Adrenal gland (tissue), 12 donors: Measurements from ENCODE around the gene ZNF384. TPM values are rescaled to one million over a fixed set of nuclear protein-coding genes. Genes with fewer than 3 reads are reported as not detected.

ENCODE experiments used
- DNase-seq, 7 donors: peaks; one replicate each; pipeline ENCODE4 v3.0.0-alpha.2; 2019 to 2020
- H3K27ac ChIP-seq, 5 donors: fragments of 200-600 bp; sonication (generic) in 4 of 5; 1 replicate in 3 of 5; 2 replicates in 2 of 5; pipeline versions ENCODE4 v1.5.1 to v1.8.0; 2016 to 2020; ENCODE audit warnings: mild to moderate bottlenecking in 1 of 5
- H3K27me3 ChIP-seq: fragments of 200-600 bp; 2 replicates; pipeline ENCODE4 v1.8.0; 2021
- H3K36me3 ChIP-seq, 2 donors: fragments of 200-600 bp; replicated peaks in 1 of 2; 1 replicate in 1 of 2; 2 replicates in 1 of 2; pipeline versions ENCODE4 v1.5.1 to v1.8.0; 2018 to 2022
- H3K4me1 ChIP-seq, 2 donors: fragments of 200-600 bp; replicated peaks in 1 of 2; 1 replicate in 1 of 2; 2 replicates in 1 of 2; pipeline versions ENCODE4 v1.5.1 to v1.8.0; 2018 to 2021
- H3K4me3 ChIP-seq, 4 donors: fragments of 200-600 bp; sonication (generic) in 3 of 4; one replicate each; pipeline ENCODE4 v1.5.1; 2016 to 2018
- H3K9me3 ChIP-seq, 3 donors: fragments of 200-600 bp; sonication (generic) in 1 of 3; replicated peaks in 1 of 3; 1 replicate in 2 of 3; 2 replicates in 1 of 3; pipeline versions ENCODE4 v1.5.1 to v1.8.0; 2016 to 2021
- POLR2A ChIP-seq, 2 donors: fragments of 450-650 bp; IDR thresholded peaks; one replicate each; pipeline ENCODE4 v1.6.1; 2017; ENCODE audit warnings: antibody characterized with exemption in 2 of 2, mild to moderate bottlenecking in 2 of 2, moderate library complexity in 1 of 2
- WGBS, 4 donors: extraction: QIAGEN DNeasy Blood & Tissue Kit in 2 of 4; methylation state at CpG; one replicate each; pipeline versions ENCODE4 v1.1.5 to v1.1.7; 2013 to 2017; 5-methylcytosine and 5-hydroxymethylcytosine counted together
- intact Hi-C, 2 donors: fragments of 100-400 bp; cut with DNase I; formaldehyde crosslinking; loops; one replicate each; pipeline versions ENCODE4 v1.14.1 to v1.15.0; 2022 to 2023
- polyA plus RNA-seq, 3 donors: library from polyadenylated mRNA; stranded (reverse); fragments of 200-250 nt in 2 of 3; fragments of 350-450 nt in 1 of 3; fragmentation: Illumina TruSeq in 1 of 3; extraction: RNeasy Lipid Tissue Mini Kit (QIAGEN cat#74804) in 1 of 3; gene quantifications; one replicate each; pipeline ENCODE4 v1.2.3, GENCODE V29; 2013 to 2014
- total RNA-seq, 9 donors: library from RNA; depleted of rRNA in 4 of 9; stranded (reverse); fragments of >200 nt in 4 of 9; fragments of 120-200 nt in 1 of 9; fragmentation: NEBNext Ultra II Directional in 1 of 9; extraction: Animal tissue kit (Norgen Biotek cat#: 25700) in 1 of 9; gene quantifications; one replicate each; pipeline versions ENCODE4 v1.1.0 to v1.2.4, GENCODE V29; 2013 to 2023
- TF ChIP-seq, protein P1 (sequence below), 6 experiments: fragments of 450-650 bp in 4 of 6; fragments of 200-600 bp in 2 of 6; sonication (generic) in 1 of 6; IDR thresholded peaks; 1 replicate in 5 of 6; 2 replicates in 1 of 6; pipeline versions ENCODE4 v1.5.1 to v1.8.0; 2016 to 2021; ENCODE audit warnings: antibody characterized with exemption in 6 of 6, mild to moderate bottlenecking in 2 of 6, moderate library complexity in 1 of 6
- donor health status: healthy with polysubstance abuse.
- donor health status: Bipolar disorder and iron deficiency.
- donor health status: DM: yes; HTN: yes; CAD: no.
- donor health status: DM: no; HTN: no; CAD: no.
- donor health status: DM: no; HTN: no; CAD: no.
- donor health status: DM: yes; HTN: yes; CAD: no.

The ZNF384 gene
- total and polyA plus RNA-seq, 12 donors = 19.9 to 71.2 (median 47.5) TPM

DNA sequence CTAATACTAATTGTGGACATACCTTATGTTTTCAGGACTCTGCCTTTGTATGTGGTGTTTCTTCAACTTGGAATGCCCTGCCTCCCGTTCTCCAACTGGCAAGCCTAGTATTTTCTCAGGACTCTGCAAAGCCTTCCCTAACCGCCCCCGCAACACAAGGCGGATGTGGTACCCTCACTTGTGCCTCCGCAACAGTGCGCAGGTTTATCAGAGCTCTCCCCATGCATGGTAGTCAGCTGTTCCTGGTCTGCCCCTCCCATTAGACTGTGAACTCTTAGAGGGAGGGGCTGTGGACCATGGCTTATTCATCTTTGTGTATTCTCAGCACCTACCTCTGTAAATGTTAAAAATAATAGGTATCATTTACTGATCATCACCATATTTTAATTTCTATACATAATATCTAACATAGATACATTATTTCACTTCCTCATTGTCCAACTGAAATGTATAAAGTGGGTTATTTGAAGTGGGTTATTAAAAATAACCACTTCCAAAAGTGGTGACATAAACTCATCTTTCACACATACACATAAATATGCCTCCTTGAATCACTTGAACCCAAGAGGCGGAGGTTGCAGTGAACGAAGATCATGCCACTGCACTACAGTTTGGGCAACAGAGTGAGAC lies 62.4 kb downstream of the ZNF384 start:
- DNase-seq = no peak
- 73 to 80% (median 75%) methylated on average over 8 of the region's 8 CpGs for WGBS, 4 donors
- no peak overlapping the region for H3K4me3 ChIP-seq
- no peak overlapping the region for H3K27ac ChIP-seq
- TF ChIP-seq POLR2A (IDR thresholded peaks at IDR 0.05) = no peak
- TF ChIP-seq, protein P1, sequence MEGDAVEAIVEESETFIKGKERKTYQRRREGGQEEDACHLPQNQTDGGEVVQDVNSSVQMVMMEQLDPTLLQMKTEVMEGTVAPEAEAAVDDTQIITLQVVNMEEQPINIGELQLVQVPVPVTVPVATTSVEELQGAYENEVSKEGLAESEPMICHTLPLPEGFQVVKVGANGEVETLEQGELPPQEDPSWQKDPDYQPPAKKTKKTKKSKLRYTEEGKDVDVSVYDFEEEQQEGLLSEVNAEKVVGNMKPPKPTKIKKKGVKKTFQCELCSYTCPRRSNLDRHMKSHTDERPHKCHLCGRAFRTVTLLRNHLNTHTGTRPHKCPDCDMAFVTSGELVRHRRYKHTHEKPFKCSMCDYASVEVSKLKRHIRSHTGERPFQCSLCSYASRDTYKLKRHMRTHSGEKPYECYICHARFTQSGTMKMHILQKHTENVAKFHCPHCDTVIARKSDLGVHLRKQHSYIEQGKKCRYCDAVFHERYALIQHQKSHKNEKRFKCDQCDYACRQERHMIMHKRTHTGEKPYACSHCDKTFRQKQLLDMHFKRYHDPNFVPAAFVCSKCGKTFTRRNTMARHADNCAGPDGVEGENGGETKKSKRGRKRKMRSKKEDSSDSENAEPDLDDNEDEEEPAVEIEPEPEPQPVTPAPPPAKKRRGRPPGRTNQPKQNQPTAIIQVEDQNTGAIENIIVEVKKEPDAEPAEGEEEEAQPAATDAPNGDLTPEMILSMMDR (IDR thresholded peaks at IDR 0.05) = no peak
- intact Hi-C loops = loop anchor here in 1 of 2 donors (5.0 kb wide), 1 partner anchor 211 kb away; no protein-coding TSS in a partner anchor
- H3K9me3 ChIP-seq = no peaks in the 10 kb centered on the region
- peaks cover 0 to 4% of the 10 kb centered on the region in 2 donors for H3K4me1 ChIP-seq
- H3K36me3 ChIP-seq = no peaks in the 10 kb centered on the region
- H3K27me3 ChIP-seq = no peaks in the 10 kb centered on the region

- intact Hi-C loops = no loop called here
- no peaks in the 10 kb centered on the region for H3K36me3 ChIP-seq
Measured at GRCh38 chr12:6620885-6621274, 68.3 kb downstream of the ZNF384 start.

DNA sequence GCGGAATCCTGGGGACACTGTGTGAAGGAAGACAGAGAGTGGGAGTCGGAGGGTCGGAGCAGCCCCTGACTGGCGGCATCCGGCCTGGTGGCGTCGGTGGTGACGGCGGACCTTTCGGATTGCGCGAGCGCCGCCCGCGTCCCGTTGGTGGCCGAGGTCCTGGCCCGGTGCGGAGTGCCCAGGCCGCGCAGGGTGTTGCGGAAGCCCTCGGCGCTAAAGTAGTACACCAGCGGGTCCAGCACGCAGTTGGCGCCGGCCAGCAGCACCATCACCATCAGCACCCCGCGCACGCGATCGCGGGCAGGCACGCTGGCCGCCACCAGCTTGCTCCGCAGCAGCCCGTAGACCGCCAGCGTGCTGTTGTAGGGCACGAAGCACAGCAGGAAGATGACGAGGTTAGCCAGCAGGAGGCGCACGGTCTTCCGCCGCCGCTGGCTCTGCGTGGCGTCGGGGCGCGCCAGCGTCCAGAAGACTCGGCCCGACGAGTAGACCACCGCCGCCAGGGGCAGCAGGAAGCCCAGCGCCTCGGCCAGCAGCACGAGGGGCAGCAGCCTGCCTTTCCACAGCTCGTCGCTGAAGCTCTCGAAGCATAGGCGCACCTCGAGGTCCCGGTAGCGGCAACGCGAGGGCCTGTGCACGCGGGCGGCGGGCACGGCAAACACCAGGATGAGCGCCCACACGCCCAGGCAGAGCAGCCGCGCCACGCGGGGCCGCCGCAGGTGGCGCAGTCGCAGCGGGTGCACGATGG lies 68.9 kb downstream of the ZNF384 start:
- WGBS, 4 donors = 27 to 51% (median 37%) methylated on average over 28 to 88 of the region's 88 CpGs
- intact Hi-C loops = no loop called here
- peak in 2 of 7 donors; percentile 46 to 55 for DNase-seq
- Histone ChIP-seq H3K4me1 (peaks cover 0 to 9% of the 10 kb centered on the region in 2 donors), H3K27ac (no peak overlapping the region), H3K9me3 (no peaks in the 10 kb centered on the region), H3K4me3 (peak overlapping the region in 1 of 4 donors; percentile 34), H3K27me3 (peaks cover 6% of the 10 kb centered on the region), H3K36me3 (no peaks in the 10 kb centered on the region)
- TF ChIP-seq POLR2A (IDR thresholded peaks at IDR 0.05) = no peak
- TF ChIP-seq, protein P1 (IDR thresholded peaks at IDR 0.05) = peak; percentile 17 to 65 (median 50)

More at GRCh38 chr12:6620885-6621274, 68.3 kb downstream of the ZNF384 start:
- H3K9me3 ChIP-seq = no peaks in the 10 kb centered on the region
- H3K27me3 ChIP-seq = peaks cover 6% of the 10 kb centered on the region
- DNase-seq = no peak
- peak overlapping the region in 1 of 4 donors; percentile 34 for H3K4me3 ChIP-seq
- no peak for TF ChIP-seq POLR2A (IDR thresholded peaks at IDR 0.05)
- TF ChIP-seq, protein P1 (IDR thresholded peaks at IDR 0.05) = no peak
- WGBS, 4 donors = 72 to 89% (median 80%) methylated on average over 29 of the region's 29 CpGs
- H3K27ac ChIP-seq = no peak overlapping the region
- peaks cover 0 to 9% of the 10 kb centered on the region in 2 donors for H3K4me1 ChIP-seq

- Histone ChIP-seq H3K27ac (peak overlapping the region in 1 of 5 donors; percentile 44), H3K4me1 (peaks cover 8 to 18% of the 10 kb centered on the region in 2 donors), H3K9me3 (no peaks in the 10 kb centered on the region), H3K4me3 (no peak overlapping the region), H3K36me3 (no peaks in the 10 kb centered on the region), H3K27me3 (peaks cover 6% of the 10 kb centered on the region)
- 59 to 83% (median 68%) methylated on average over 5 of the region's 5 CpGs for WGBS, 4 donors
- TF ChIP-seq, protein P1 (IDR thresholded peaks at IDR 0.05) = no peak
- TF ChIP-seq POLR2A (IDR thresholded peaks at IDR 0.05) = no peak
- DNase-seq = no peak
- intact Hi-C loops = loop anchor here in 1 of 2 donors (10.0 kb wide), 1 partner anchor 46 kb away; the partner anchor contains the start of gene ING4
Measured at GRCh38 chr12:6618483-6619225, 70.5 kb downstream of the ZNF384 start.
